ENCODE measurements around the gene BNIP2.

BNIP2 gene

GRCh38 chr15:59722476-59722875 lies 33.4 kb upstream of the BNIP2 start:
- DNase-seq: no peak
- no peaks in the 10 kb centered on the region for H3K36me3 ChIP-seq (replicated peaks)
- in situ Hi-C loops (cut with HindIII; ENCODE audit: low pct_ligation_motif_present, low sequenced_read_pairs): no loop called here
- no peak overlapping the region for H3K27ac ChIP-seq
- H3K4me3 ChIP-seq (ENCODE audit: low read depth, low read length): no peak overlapping the region
- no peak for TF ChIP-seq CTCF (IDR thresholded peaks at IDR 0.05; ENCODE audit: low read depth, low read length, missing control alignments)
- no peaks in the 10 kb centered on the region for H3K27me3 ChIP-seq (replicated peaks)

GRCh38 chr15:59722037-59722436 lies 32.9 kb upstream of the BNIP2 start:
- Histone ChIP-seq H3K36me3 (replicated peaks) (no peaks in the 10 kb centered on the region), H3K27me3 (replicated peaks) (no peaks in the 10 kb centered on the region), H3K27ac (no peak overlapping the region), H3K4me3 (ENCODE audit: low read depth, low read length) (no peak overlapping the region)
- in situ Hi-C loops (cut with HindIII; ENCODE audit: low pct_ligation_motif_present, low sequenced_read_pairs): no loop called here
- no peak for TF ChIP-seq CTCF (IDR thresholded peaks at IDR 0.05; ENCODE audit: low read depth, low read length, missing control alignments)
- no peak for DNase-seq

- in situ Hi-C loops (cut with HindIII; ENCODE audit: low pct_ligation_motif_present, low sequenced_read_pairs): no loop called here
- Histone ChIP-seq H3K27me3 (replicated peaks) (no peaks in the 10 kb centered on the region), H3K36me3 (replicated peaks) (no peaks in the 10 kb centered on the region), H3K4me3 (ENCODE audit: low read depth, low read length) (no peak overlapping the region), H3K27ac (no peak overlapping the region)
- TF ChIP-seq CTCF (IDR thresholded peaks at IDR 0.05; ENCODE audit: low read depth, low read length, missing control alignments): no peak
- DNase-seq: no peak
These were observed 32.3 kb upstream of the BNIP2 start for GRCh38 chr15:59721411-59721810.

- H3K27me3 ChIP-seq (replicated peaks): no peaks in the 10 kb centered on the region
- TF ChIP-seq CTCF (IDR thresholded peaks at IDR 0.05; ENCODE audit: low read depth, low read length, missing control alignments): no peak
- no peak overlapping the region for H3K4me3 ChIP-seq (ENCODE audit: low read depth, low read length)
- no peak for DNase-seq
- H3K27ac ChIP-seq: no peak overlapping the region
- in situ Hi-C loops (cut with HindIII; ENCODE audit: low pct_ligation_motif_present, low sequenced_read_pairs): no loop called here
- no peaks in the 10 kb centered on the region for H3K36me3 ChIP-seq (replicated peaks)
These were observed 24.1 kb upstream of the BNIP2 start for GRCh38 chr15:59713177-59713576.

- Histone ChIP-seq H3K27me3 (replicated peaks) (no peaks in the 10 kb centered on the region), H3K27ac (no peak overlapping the region), H3K36me3 (replicated peaks) (no peaks in the 10 kb centered on the region), H3K4me3 (ENCODE audit: low read depth, low read length) (no peak overlapping the region)
- DNase-seq: no peak
- in situ Hi-C loops (cut with HindIII; ENCODE audit: low pct_ligation_motif_present, low sequenced_read_pairs): no loop called here
- TF ChIP-seq CTCF (IDR thresholded peaks at IDR 0.05; ENCODE audit: low read depth, low read length, missing control alignments): no peak
These were observed 22.5 kb upstream of the BNIP2 start for GRCh38 chr15:59711451-59712243.

- H3K4me3 ChIP-seq (ENCODE audit: low read depth, low read length): no peak overlapping the region
- H3K27me3 ChIP-seq (replicated peaks): no peaks in the 10 kb centered on the region
- no peak overlapping the region for H3K27ac ChIP-seq
- in situ Hi-C loops (cut with HindIII; ENCODE audit: low pct_ligation_motif_present, low sequenced_read_pairs): no loop called here
- no peak for TF ChIP-seq CTCF (IDR thresholded peaks at IDR 0.05; ENCODE audit: low read depth, low read length, missing control alignments)
- DNase-seq: no peak
- H3K36me3 ChIP-seq (replicated peaks): no peaks in the 10 kb centered on the region
These were observed 18.5 kb upstream of the BNIP2 start for GRCh38 chr15:59707619-59708018.
